Esophagus muscularis mucosa (tissue), 4 donors: Measurements from ENCODE around the gene MRPS18B. TPM values are rescaled to one million over a fixed set of nuclear protein-coding genes. Genes with fewer than 3 reads are reported as not detected.

Experiments used
- DNase-seq: peaks from one replicate; pipeline ENCODE4 v3.0.0-alpha.2; 2017; ENCODE audit errors: extremely low spot score
- H3K27ac ChIP-seq, 4 donors: fragments of 200-600 bp; sonication (generic); replicated peaks in 1 of 4; 1 replicate in 3 of 4; 2 replicates in 1 of 4; pipeline ENCODE4 v1.5.1; 2016 to 2019; ENCODE audit warnings: mild to moderate bottlenecking in 1 of 4
- H3K27me3 ChIP-seq, 4 donors: fragments of 200-600 bp; sonication (generic); one replicate each; pipeline versions ENCODE4 v1.5.1 to v1.6.0; 2016 to 2019
- H3K36me3 ChIP-seq, 4 donors: fragments of 200-600 bp; sonication (generic); one replicate each; pipeline ENCODE4 v1.5.1; 2016 to 2019
- H3K4me1 ChIP-seq, 4 donors: fragments of 200-600 bp; sonication (generic); one replicate each; pipeline ENCODE4 v1.5.1; 2016 to 2019
- H3K4me3 ChIP-seq, 4 donors: fragments of 200-600 bp; sonication (generic); 1 replicate in 2 of 4; 2 replicates in 2 of 4; pipeline ENCODE4 v1.5.1; 2016 to 2019; ENCODE audit warnings: mild to moderate bottlenecking in 4 of 4, moderate library complexity in 1 of 4
- H3K9me3 ChIP-seq, 4 donors: fragments of 200-600 bp; sonication (generic); 1 replicate in 3 of 4; 2 replicates in 1 of 4; pipeline ENCODE4 v1.5.1; 2016 to 2019
- CTCF ChIP-seq, 3 experiments: fragments of 200-600 bp in 2 of 3; fragments of 450-650 bp in 1 of 3; sonication (generic) in 2 of 3; IDR thresholded peaks; one replicate each; pipeline ENCODE4 v1.5.1; 2017 to 2019; ENCODE audit warnings: antibody characterized with exemption in 3 of 3, mild to moderate bottlenecking in 2 of 3, moderate library complexity in 1 of 3
- EP300 ChIP-seq: sonication (generic); formaldehyde crosslinking; IDR thresholded peaks from one replicate; pipeline ENCODE4 v1.6.1; 2017; ENCODE audit warnings: antibody characterized with exemption
- POLR2A ChIP-seq: fragments of 450-650 bp; IDR thresholded peaks from one replicate; pipeline ENCODE4 v1.6.1; 2017; ENCODE audit warnings: antibody characterized with exemption, moderate library complexity, mild to moderate bottlenecking, low read depth
- POLR2AphosphoS5 ChIP-seq, 2 donors: sonication (generic); formaldehyde crosslinking; IDR thresholded peaks; one replicate each; pipeline ENCODE4 v1.6.1; 2017; ENCODE audit warnings: antibody characterized with exemption in 2 of 2
- WGBS: methylation state at CpG from one replicate; pipeline ENCODE4 v1.1.5; 2018; 5-methylcytosine and 5-hydroxymethylcytosine counted together
- intact Hi-C: fragments of 100-400 bp; cut with DNase I; formaldehyde crosslinking; loops from one replicate; pipeline ENCODE4 v1.15.1; 2023
- total RNA-seq, 4 donors: library from RNA; depleted of rRNA; stranded (reverse); fragments of >200 nt; gene quantifications; one replicate each; pipeline versions ENCODE4 v1.1.0 to v1.2.1, GENCODE V29; 2016

Gene MRPS18B
- total RNA-seq, 4 donors from 2014 or later: 36.0 to 41.8 (median 40.0) TPM

GRCh38 chr6:30599625-30600324 is 17.9 kb upstream of the MRPS18B start:
- no peak for DNase-seq
- WGBS: 78% methylated on average over 13 of the region's 13 CpGs
- no peaks in the 10 kb centered on the region for H3K9me3 ChIP-seq
- no peak overlapping the region for H3K27ac ChIP-seq
- H3K4me3 ChIP-seq: no peak overlapping the region
- TF ChIP-seq POLR2AphosphoS5 (IDR thresholded peaks at IDR 0.05): no peak
- TF ChIP-seq CTCF (IDR thresholded peaks at IDR 0.05): no peak
- TF ChIP-seq POLR2A: no peak
- TF ChIP-seq EP300: no peak
- H3K4me1 ChIP-seq: peaks cover 0 to 10% (median 2%) of the 10 kb centered on the region in 4 donors
- intact Hi-C loops: loop anchor here (5.0 kb wide), 2 partner anchors 57 to 117 kb away; no protein-coding TSS in a partner anchor
- peaks cover 44 to 60% (median 49%) of the 10 kb centered on the region in 4 donors for H3K36me3 ChIP-seq
- H3K27me3 ChIP-seq: no peaks in the 10 kb centered on the region

- WGBS: 58% methylated on average over 10 of the region's 10 CpGs
- peak in 1 of 2 donors; percentile 50 for TF ChIP-seq POLR2AphosphoS5 (IDR thresholded peaks at IDR 0.05)
- no peak for TF ChIP-seq CTCF (IDR thresholded peaks at IDR 0.05)
- no peak for TF ChIP-seq POLR2A
- TF ChIP-seq EP300: no peak
- Histone ChIP-seq H3K27ac (no peak overlapping the region), H3K9me3 (no peaks in the 10 kb centered on the region), H3K4me1 (peaks cover 0 to 10% (median 2%) of the 10 kb centered on the region in 4 donors), H3K4me3 (no peak overlapping the region), H3K36me3 (peaks cover 51 to 64% (median 53%) of the 10 kb centered on the region in 4 donors), H3K27me3 (no peaks in the 10 kb centered on the region)
- DNase-seq: no peak
- intact Hi-C loops: no loop called here
Measured at GRCh38 chr6:30600451-30600961, 17.1 kb upstream of the MRPS18B start.

GRCh38 chr6:30601436-30601814 is 16.2 kb upstream of the MRPS18B start:
- Histone ChIP-seq H3K27ac (no peak overlapping the region), H3K9me3 (no peaks in the 10 kb centered on the region), H3K4me3 (no peak overlapping the region), H3K27me3 (no peaks in the 10 kb centered on the region), H3K36me3 (peaks cover 59 to 71% (median 62%) of the 10 kb centered on the region in 4 donors), H3K4me1 (peaks cover 0 to 10% (median 2%) of the 10 kb centered on the region in 4 donors)
- no peak for DNase-seq
- 54% methylated on average over 4 of the region's 6 CpGs for WGBS
- intact Hi-C loops: no loop called here
- TF ChIP-seq EP300 (no peak), CTCF (IDR thresholded peaks at IDR 0.05) (no peak), POLR2AphosphoS5 (IDR thresholded peaks at IDR 0.05) (no peak), POLR2A (no peak)

- H3K4me3 ChIP-seq: no peak overlapping the region
- intact Hi-C loops: no loop called here
- WGBS: 93% methylated on average over 28 of the region's 39 CpGs
- H3K36me3 ChIP-seq: peaks cover 66 to 71% (median 68%) of the 10 kb centered on the region in 4 donors
- no peaks in the 10 kb centered on the region for H3K9me3 ChIP-seq
- no peaks in the 10 kb centered on the region for H3K27me3 ChIP-seq
- TF ChIP-seq POLR2A (no peak), CTCF (IDR thresholded peaks at IDR 0.05) (no peak), POLR2AphosphoS5 (IDR thresholded peaks at IDR 0.05) (peak in 1 of 2 donors; percentile 46)
- H3K4me1 ChIP-seq: peaks cover 0 to 10% (median 2%) of the 10 kb centered on the region in 4 donors
- no peak for DNase-seq
- no peak overlapping the region for H3K27ac ChIP-seq
Measured at GRCh38 chr6:30601815-30602641, 15.6 kb upstream of the MRPS18B start.
